Hepatocyte (in vitro differentiated cells): ENCODE results near the gene RREB1. TPM values are rescaled to one million over a fixed set of nuclear protein-coding genes. Genes with fewer than 3 reads are reported as not detected.

Experiments
- DNase-seq: peaks from one replicate; pipeline ENCODE4 v3.0.0-alpha.2; 2016; ENCODE audit warnings: low spot score
- H2AFZ ChIP-seq: fragments of 200-600 bp; sonication (generic); 2 replicates; pipeline ENCODE4 v1.6.0; 2016; ENCODE audit warnings: antibody characterized with exemption, mild to moderate bottlenecking
- H3K27ac ChIP-seq: fragments of 200-600 bp; sonication (generic); 2 replicates; pipeline ENCODE4 v1.5.1; 2016; ENCODE audit warnings: mild to moderate bottlenecking
- H3K27me3 ChIP-seq: fragments of 200-600 bp; sonication (generic); 2 replicates; pipeline ENCODE4 v1.6.1; 2016
- H3K36me3 ChIP-seq: fragments of 200-600 bp; sonication (generic); replicated peaks from 2 replicates; pipeline ENCODE4 v1.5.1; 2016; ENCODE audit warnings: low read depth; ENCODE audit not compliant: insufficient read depth
- H3K4me1 ChIP-seq: fragments of 200-600 bp; sonication (generic); 2 replicates; pipeline ENCODE4 v1.5.1; 2016; ENCODE audit warnings: mild to moderate bottlenecking, moderate library complexity; ENCODE audit not compliant: insufficient read depth
- H3K4me2 ChIP-seq: fragments of 200-600 bp; sonication (generic); 2 replicates; pipeline ENCODE4 v1.6.0; 2016
- H3K4me3 ChIP-seq: fragments of 200-600 bp; sonication (generic); 2 replicates; pipeline ENCODE4 v1.5.1; 2016; ENCODE audit warnings: mild to moderate bottlenecking
- H3K79me2 ChIP-seq: fragments of 200-600 bp; sonication (generic); 2 replicates; pipeline ENCODE4 v1.6.0; 2017; ENCODE audit warnings: mild to moderate bottlenecking
- H3K9me2 ChIP-seq: fragments of 200-600 bp; sonication (generic); replicated peaks from 2 replicates; pipeline ENCODE4 v1.6.0; 2017; ENCODE audit warnings: mild to moderate bottlenecking; ENCODE audit not compliant: insufficient read depth
- H3K9me3 ChIP-seq: fragments of 200-600 bp; sonication (generic); 2 replicates; pipeline ENCODE4 v1.5.1; 2016; ENCODE audit warnings: low read depth, mild to moderate bottlenecking
- H4K20me1 ChIP-seq: fragments of 200-600 bp; sonication (generic); 2 replicates; pipeline ENCODE4 v1.6.0; 2016; ENCODE audit warnings: mild to moderate bottlenecking; ENCODE audit not compliant: insufficient read depth, poor library complexity, severe bottlenecking
- EZH2 ChIP-seq: fragments of 200-600 bp; sonication (generic); IDR thresholded peaks from 2 replicates; pipeline ENCODE4 v1.6.1; 2016; ENCODE audit warnings: antibody characterized with exemption, mild to moderate bottlenecking, borderline replicate concordance
- EZH2phosphoT487 ChIP-seq: fragments of 200-600 bp; sonication (generic); IDR thresholded peaks from one replicate; pipeline ENCODE4 v1.6.1; 2018; ENCODE audit warnings: antibody characterized with exemption, mild to moderate bottlenecking, low read depth, moderate library complexity; ENCODE audit not compliant: unreplicated experiment, severe bottlenecking
- WGBS: methylation state at CpG from one replicate; pipeline ENCODE4 v1.1.6; 2016; ENCODE audit warnings: low lambda C conversion rate; ENCODE audit errors: missing lambda C conversion rate; 5-methylcytosine and 5-hydroxymethylcytosine counted together
- polyA plus RNA-seq: library from polyadenylated mRNA; unstranded; fragments of >200 nt; fragmentation: Nextera tagmentation; extraction: Ambion mirVana; gene quantifications from 2 replicates; pipeline ENCODE4 v1.2.1, GENCODE V29; 2016
- total RNA-seq: library from RNA; depleted of rRNA; stranded (reverse); fragments of >200 nt; gene quantifications from 2 replicates; pipeline ENCODE4 v1.2.3, GENCODE V29; 2014
- TF ChIP-seq, protein P1 (sequence below): fragments of 200-600 bp; sonication (generic); IDR thresholded peaks from 2 replicates; pipeline ENCODE4 v1.5.1; 2016; ENCODE audit warnings: antibody characterized with exemption, mild to moderate bottlenecking; ENCODE audit not compliant: poor library complexity

RREB1 gene
- total and polyA plus RNA-seq, 2 experiments from 2014 or later: 15.2 to 28.7 TPM

DNA sequence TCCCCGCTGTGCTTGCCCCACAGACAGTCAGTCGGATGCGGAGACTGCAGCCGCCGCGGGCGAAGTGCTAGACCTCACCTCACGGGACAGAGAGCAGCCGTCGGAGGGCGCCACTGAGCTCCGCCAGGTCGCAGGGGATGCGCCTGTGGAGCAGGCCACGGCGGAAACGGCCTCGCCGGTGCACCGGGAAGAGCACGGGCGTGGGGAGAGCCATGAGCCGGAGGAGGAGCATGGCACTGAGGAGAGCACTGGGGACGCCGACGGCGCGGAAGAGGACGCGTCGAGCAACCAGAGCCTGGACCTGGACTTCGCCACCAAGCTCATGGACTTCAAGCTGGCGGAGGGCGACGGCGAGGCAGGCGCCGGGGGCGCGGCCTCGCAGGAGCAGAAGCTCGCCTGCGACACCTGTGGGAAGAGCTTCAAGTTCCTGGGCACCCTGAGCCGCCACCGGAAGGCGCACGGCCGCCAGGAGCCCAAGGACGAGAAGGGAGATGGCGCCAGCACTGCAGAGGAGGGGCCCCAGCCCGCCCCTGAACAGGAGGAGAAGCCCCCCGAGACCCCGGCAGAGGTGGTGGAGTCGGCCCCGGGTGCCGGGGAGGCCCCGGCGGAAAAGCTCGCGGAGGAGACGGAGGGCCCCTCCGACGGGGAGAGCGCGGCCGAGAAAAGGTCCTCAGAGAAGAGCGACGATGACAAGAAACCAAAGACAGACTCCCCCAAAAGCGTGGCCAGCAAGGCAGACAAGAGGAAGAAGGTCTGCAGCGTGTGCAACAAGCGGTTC is 138.8 kb downstream of the RREB1 start:
- 97% methylated on average over 44 of the region's 71 CpGs for WGBS
- Histone ChIP-seq H3K4me3 (no peak overlapping the region), H4K20me1 (no peaks in the 10 kb centered on the region), H3K27me3 (no peaks in the 10 kb centered on the region), H3K9me3 (no peaks in the 10 kb centered on the region), H3K9me2 (no peaks in the 10 kb centered on the region), H3K36me3 (no peaks in the 10 kb centered on the region), H3K4me2 (no peak overlapping the region), H3K27ac (no peak overlapping the region), H2AFZ (no peak overlapping the region), H3K4me1 (peaks cover 16% of the 10 kb centered on the region), H3K79me2 (peaks cover 10% of the 10 kb centered on the region)
- no peak for DNase-seq
- TF ChIP-seq, protein P1, sequence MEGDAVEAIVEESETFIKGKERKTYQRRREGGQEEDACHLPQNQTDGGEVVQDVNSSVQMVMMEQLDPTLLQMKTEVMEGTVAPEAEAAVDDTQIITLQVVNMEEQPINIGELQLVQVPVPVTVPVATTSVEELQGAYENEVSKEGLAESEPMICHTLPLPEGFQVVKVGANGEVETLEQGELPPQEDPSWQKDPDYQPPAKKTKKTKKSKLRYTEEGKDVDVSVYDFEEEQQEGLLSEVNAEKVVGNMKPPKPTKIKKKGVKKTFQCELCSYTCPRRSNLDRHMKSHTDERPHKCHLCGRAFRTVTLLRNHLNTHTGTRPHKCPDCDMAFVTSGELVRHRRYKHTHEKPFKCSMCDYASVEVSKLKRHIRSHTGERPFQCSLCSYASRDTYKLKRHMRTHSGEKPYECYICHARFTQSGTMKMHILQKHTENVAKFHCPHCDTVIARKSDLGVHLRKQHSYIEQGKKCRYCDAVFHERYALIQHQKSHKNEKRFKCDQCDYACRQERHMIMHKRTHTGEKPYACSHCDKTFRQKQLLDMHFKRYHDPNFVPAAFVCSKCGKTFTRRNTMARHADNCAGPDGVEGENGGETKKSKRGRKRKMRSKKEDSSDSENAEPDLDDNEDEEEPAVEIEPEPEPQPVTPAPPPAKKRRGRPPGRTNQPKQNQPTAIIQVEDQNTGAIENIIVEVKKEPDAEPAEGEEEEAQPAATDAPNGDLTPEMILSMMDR: no peak
- no peak for TF ChIP-seq EZH2
- TF ChIP-seq EZH2phosphoT487: no peak

DNA sequence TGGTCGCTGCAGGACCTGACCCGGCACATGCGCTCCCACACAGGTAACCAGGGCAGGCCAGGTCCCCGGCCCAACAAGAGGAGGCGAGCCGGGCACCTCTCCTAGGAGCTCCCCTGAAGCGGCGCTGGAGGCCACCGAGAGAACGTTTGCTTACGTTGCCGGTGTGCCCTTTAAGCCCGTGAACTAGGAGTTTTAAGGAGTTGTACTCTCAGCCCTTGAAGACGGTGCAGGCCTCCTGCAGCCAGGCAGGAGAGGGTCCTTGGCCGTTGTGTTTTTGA is 139.4 kb downstream of the RREB1 start:
- H3K4me2 ChIP-seq: no peak overlapping the region
- peaks cover 13% of the 10 kb centered on the region for H3K4me1 ChIP-seq
- WGBS: 94% methylated on average over 15 of the region's 15 CpGs
- H3K4me3 ChIP-seq: no peak overlapping the region
- peaks cover 10% of the 10 kb centered on the region for H3K79me2 ChIP-seq
- H3K27me3 ChIP-seq: no peaks in the 10 kb centered on the region
- H3K9me3 ChIP-seq: no peaks in the 10 kb centered on the region
- no peak overlapping the region for H3K27ac ChIP-seq
- H2AFZ ChIP-seq: no peak overlapping the region
- TF ChIP-seq, protein P1: no peak
- TF ChIP-seq EZH2 (no peak), EZH2phosphoT487 (no peak)
- H3K9me2 ChIP-seq: no peaks in the 10 kb centered on the region
- H3K36me3 ChIP-seq: no peaks in the 10 kb centered on the region
- H4K20me1 ChIP-seq: no peaks in the 10 kb centered on the region
- DNase-seq: no peak

DNA sequence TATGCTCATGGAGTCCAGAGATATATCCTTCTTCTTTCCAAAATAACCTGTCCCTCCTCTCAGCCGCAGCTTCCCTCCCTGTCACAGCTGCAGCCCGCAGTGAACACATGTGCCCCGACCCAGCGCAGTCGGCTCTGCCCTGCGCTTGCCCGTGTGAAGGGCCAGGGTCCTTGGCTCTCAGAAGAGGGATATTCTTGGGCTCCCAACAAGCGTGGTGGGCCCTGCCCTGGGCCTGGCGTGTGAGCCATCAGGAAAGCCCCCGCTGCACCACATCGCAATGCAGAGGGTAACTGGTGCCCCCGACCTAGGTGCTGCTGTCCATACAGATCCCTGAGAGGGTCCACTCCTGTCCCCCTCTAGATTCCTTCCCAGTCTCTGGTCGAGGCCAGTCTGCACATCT is 140.1 kb downstream of the RREB1 start:
- Histone ChIP-seq H4K20me1 (no peaks in the 10 kb centered on the region), H3K27ac (no peak overlapping the region), H3K9me3 (no peaks in the 10 kb centered on the region), H3K4me3 (no peak overlapping the region), H3K79me2 (peaks cover 9% of the 10 kb centered on the region), H3K9me2 (no peaks in the 10 kb centered on the region), H3K27me3 (no peaks in the 10 kb centered on the region), H3K4me1 (peaks cover 6% of the 10 kb centered on the region), H3K36me3 (no peaks in the 10 kb centered on the region), H3K4me2 (no peak overlapping the region), H2AFZ (no peak overlapping the region)
- WGBS: 95% methylated on average over 13 of the region's 13 CpGs
- TF ChIP-seq EZH2 (no peak), EZH2phosphoT487 (no peak)
- TF ChIP-seq, protein P1: no peak
- no peak for DNase-seq

DNA sequence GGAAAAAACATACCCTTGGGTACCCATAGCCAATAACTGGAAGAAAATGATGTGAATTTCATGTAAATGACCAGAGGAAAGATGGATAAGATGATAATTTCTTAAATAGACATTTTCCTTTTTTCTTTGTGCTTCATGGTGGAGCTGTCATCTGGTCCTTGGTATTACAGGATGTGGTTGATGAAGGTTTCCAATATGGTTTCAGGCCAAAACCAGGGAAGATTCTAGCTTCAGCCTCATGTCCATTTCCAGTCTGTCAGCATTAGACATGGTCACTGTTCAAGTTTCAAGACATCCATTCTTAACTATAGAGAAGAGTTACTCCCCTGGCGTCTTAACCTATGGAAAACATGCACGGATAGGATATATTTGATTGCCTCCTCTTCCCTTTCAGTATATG is 141.6 kb downstream of the RREB1 start:
- H3K4me3 ChIP-seq: no peak overlapping the region
- H3K79me2 ChIP-seq: no peaks in the 10 kb centered on the region
- H3K9me3 ChIP-seq: no peaks in the 10 kb centered on the region
- 100% methylated on average over 2 of the region's 2 CpGs for WGBS
- no peak overlapping the region for H3K27ac ChIP-seq
- H3K4me1 ChIP-seq: no peaks in the 10 kb centered on the region
- TF ChIP-seq, protein P1: no peak
- no peak for TF ChIP-seq EZH2phosphoT487
- no peaks in the 10 kb centered on the region for H3K9me2 ChIP-seq
- no peaks in the 10 kb centered on the region for H3K36me3 ChIP-seq
- DNase-seq: no peak
- H2AFZ ChIP-seq: no peak overlapping the region
- no peaks in the 10 kb centered on the region for H4K20me1 ChIP-seq
- no peak overlapping the region for H3K4me2 ChIP-seq
- no peaks in the 10 kb centered on the region for H3K27me3 ChIP-seq
